ENCODE results near the gene PYGM.

GRCh38 chr11:64715110-64715509 is 44.7 kb downstream of the PYGM start:
- TF ChIP-seq CTCF (IDR thresholded peaks at IDR 0.05) (no peak), ZFX (IDR thresholded peaks at IDR 0.05; ENCODE audit: borderline replicate concordance) (no peak)
